GM21825 (cell line): ENCODE results near the gene PPA2.

ENCODE experiments used
- ATAC-seq: cut with Tn5 transposase; IDR thresholded peaks from one replicate; pipeline ENCODE4 v1.9.1; 2021; ENCODE audit warnings: mild to moderate bottlenecking, moderate library complexity; ENCODE audit not compliant: unreplicated experiment

The PPA2 gene

GRCh38 chr4:105327222-105327621, 146.6 kb downstream of the PPA2 start:
- no peak for ATAC-seq
